ENCODE results near the gene DEF6. TPM values are rescaled to one million over a fixed set of nuclear protein-coding genes. Genes with fewer than 3 reads are reported as not detected.
A peak's percentile ranks its signal among the peaks of the same experiment; 100 is the strongest.

The DEF6 gene
- polyA plus RNA-seq, 1 of the 3 experiments (the other 2 are of a cell fraction) = 0.13 TPM

GRCh38 chr6:35342258-35343091 is 44.9 kb downstream of the DEF6 start, which contains the start of gene PPARD:
TSS of gene PPARD (plus strand) at chr6:35342558. CDS start at chr6:35411088, 68,530 bp downstream.
- Histone ChIP-seq H3K27me3 (ENCODE audit: insufficient read depth) (no peaks in the 10 kb centered on the region), H3K4me2 (peak within 1 kb of the TSS; percentile 96), H3K9ac (peak within 1 kb of the TSS; percentile 80), H3F3A (replicated peaks; ENCODE audit: insufficient read depth) (no peaks in the 10 kb centered on the region), H2AFZ (ENCODE audit: low read depth) (peak within 1 kb of the TSS; percentile 75; the same call in 1 of the 2 replicates), H4K20me1 (ENCODE audit: insufficient read depth) (peaks cover 10% of the 10 kb centered on the region; the same call in 1 of the 2 replicates), H3K4me3 (ENCODE audit: low read depth in 2 of 2, low read length in 1 of 2) (peak within 1 kb of the TSS; percentile 74 to 85), H3K79me2 (ENCODE audit: insufficient read depth) (peaks cover 47% of the 10 kb centered on the region), H3K9me3 (no peaks in the 10 kb centered on the region), H3K36me3 (replicated peaks in 1 of 2; ENCODE audit: control insufficient read depth in 1 of 2, insufficient read depth in 2 of 2, low read length in 1 of 2) (peaks cover 3 to 9% of the 10 kb centered on the region in 2 experiments), H3K4me1 (ENCODE audit: control insufficient read depth in 1 of 2, insufficient read depth in 2 of 2, low read depth in 1 of 2, low read length in 1 of 2) (peaks cover 0 to 23% of the 10 kb centered on the region in 2 experiments; a peak in 2 of 4 replicates), H3K9me2 (no peaks in the 10 kb centered on the region), H3K27ac (ENCODE audit: low read depth in 2 of 2, low read length in 1 of 2) (peak within 1 kb of the TSS; percentile 45 to 87)
- peak; percentile 100 for DNase-seq
- CTCF ChIA-PET = interaction anchor here (0.6 to 6.9 kb wide), 54 partner anchors 9 to 395 kb away, joined by 3 to 186 read pairs (median 4); partner anchors contain the start of genes FANCE, RPL10A and TEAD3
- POLR2A ChIA-PET = interaction anchor here (0.6 to 1.9 kb wide), 3 partner anchors 107 to 131 kb away, joined by 3 to 14 read pairs (median 4); partner anchors contain the start of gene RPL10A
- 1% methylated on average over 42 of the region's 77 CpGs for whole genome bisulfite sequencing (ENCODE audit: low lambda C conversion rate)
- TF ChIP-seq RXRA (IDR thresholded peaks at IDR 0.05; ENCODE audit: borderline replicate concordance, low read depth) (no peak), RCOR1 (IDR thresholded peaks at IDR 0.05; ENCODE audit: low read length) (peak; percentile 55), EP300 (IDR thresholded peaks at IDR 0.05; ENCODE audit: borderline replicate concordance in 1 of 2, low read depth in 1 of 2, low read length in 1 of 2) (no peak), TCF12 (IDR thresholded peaks at IDR 0.05) (no peak), ZBTB33 (IDR thresholded peaks at IDR 0.05; ENCODE audit: borderline replicate concordance, low read depth) (no peak), GABPA (IDR thresholded peaks at IDR 0.05; ENCODE audit: low read depth) (no peak), NFIC (IDR thresholded peaks at IDR 0.05; ENCODE audit: borderline replicate concordance) (no peak), SMC3 (IDR thresholded peaks at IDR 0.05; ENCODE audit: low read depth, low read length) (peak; percentile 100), MXI1 (IDR thresholded peaks at IDR 0.05; ENCODE audit: low read depth, low read length) (peak; percentile 72; the same call in 1 of the 2 replicates), USF2 (IDR thresholded peaks at IDR 0.05; ENCODE audit: borderline replicate concordance, low read depth, low read length) (no peak), FOXM1 (IDR thresholded peaks at IDR 0.05; ENCODE audit: low read depth) (no peak), TEAD4 (IDR thresholded peaks at IDR 0.05; ENCODE audit: borderline replicate concordance, insufficient read depth) (no peak), CTCF (IDR thresholded peaks at IDR 0.05) (peak; percentile 98), GATA2 (CRISPR knock-in tag; IDR thresholded peaks at IDR 0.05) (no peak), JUND (IDR thresholded peaks at IDR 0.05) (no peak), RAD21 (IDR thresholded peaks at IDR 0.05; ENCODE audit: low read length) (peak; percentile 99), ELF1 (IDR thresholded peaks at IDR 0.05) (no peak), CHD2 (IDR thresholded peaks at IDR 0.05; ENCODE audit: low read length, partially characterized antibody) (peak; percentile 64), EZH2phosphoT487 (IDR thresholded peaks at IDR 0.05; ENCODE audit: borderline replicate concordance, low read depth) (no peak), USF1 (IDR thresholded peaks at IDR 0.05; ENCODE audit: borderline replicate concordance, low read depth) (no peak), MEF2A (IDR thresholded peaks at IDR 0.05; ENCODE audit: borderline replicate concordance, low read depth) (no peak), IRF3 (IDR thresholded peaks at IDR 0.05; ENCODE audit: low read depth, low read length) (no peak), FOSL2 (IDR thresholded peaks at IDR 0.05; ENCODE audit: borderline replicate concordance, low read depth) (no peak)
